Colonic mucosa (tissue), 4 donors: ENCODE results near the gene CGRRF1. TPM values are rescaled to one million over a fixed set of nuclear protein-coding genes. Genes with fewer than 3 reads are reported as not detected.

Source experiments
- DNase-seq: peaks from one replicate; pipeline ENCODE4 v3.0.0-alpha.2; 2020
- H3K27ac ChIP-seq: fragments of 200-600 bp; one replicate; pipeline ENCODE4 v1.8.0; 2021
- H3K27me3 ChIP-seq: fragments of 200-600 bp; one replicate; pipeline ENCODE4 v1.8.0; 2021
- H3K36me3 ChIP-seq: fragments of 200-600 bp; one replicate; pipeline ENCODE4 v1.8.0; 2021
- H3K4me1 ChIP-seq: fragments of 200-600 bp; one replicate; pipeline ENCODE4 v1.8.0; 2021; ENCODE audit warnings: mild to moderate bottlenecking
- H3K4me3 ChIP-seq: fragments of 200-600 bp; one replicate; pipeline ENCODE4 v1.8.0; 2021
- H3K9ac ChIP-seq, 2 donors: one replicate each; pipeline ENCODE4 v1.7.0; 2013; ENCODE audit warnings: control low read depth in 2 of 2, low read depth in 2 of 2, low read length in 2 of 2
- H3K9me3 ChIP-seq: fragments of 200-600 bp; one replicate; pipeline ENCODE4 v1.8.0; 2021
- CTCF ChIP-seq: fragments of 200-600 bp; IDR thresholded peaks from one replicate; pipeline ENCODE4 v1.8.0; 2022; ENCODE audit warnings: antibody characterized with exemption, mild to moderate bottlenecking
- intact Hi-C: fragments of 100-400 bp; cut with DNase I; formaldehyde crosslinking; loops from one replicate; pipeline ENCODE4 v1.14.1; 2022
- total RNA-seq, 2 donors: library from RNA; stranded (reverse); fragmentation: NEBNext Ultra II Directional in 1 of 2; extraction: Animal tissue kit (Norgen Biotek cat#: 25700) in 1 of 2; gene quantifications; one replicate each; pipeline ENCODE4 v1.2.1, GENCODE V29; 2021
- donor health status: healthy.
- donor health status: DM: no; HTN: no; CAD: no.
- donor health status: DM: no; HTN: no; CAD: no.

The CGRRF1 gene
- total RNA-seq, 2 donors from 2014 or later: 13.2 to 21.3 TPM

- H3K9me3 ChIP-seq: no peaks in the 10 kb centered on the region
- peak; percentile 22 for DNase-seq
- no peaks in the 10 kb centered on the region for H3K27me3 ChIP-seq
- no peak for TF ChIP-seq CTCF
- H3K27ac ChIP-seq: peak overlapping the region; percentile 99
- intact Hi-C loops: loop anchor here (10.0 kb wide), 2 partner anchors 236 to 336 kb away; partner anchors contain the start of gene GCH1
- peak overlapping the region in 1 of 2 donors; percentile 8 for H3K9ac ChIP-seq
- peak overlapping the region; percentile 60 for H3K4me3 ChIP-seq
- no peaks in the 10 kb centered on the region for H3K36me3 ChIP-seq
- peaks cover 5% of the 10 kb centered on the region for H3K4me1 ChIP-seq
Measured at GRCh38 chr14:54568821-54569595, 59.3 kb downstream of the CGRRF1 start.

GRCh38 chr14:54570047-54570446, 60.3 kb downstream of the CGRRF1 start:
- peak overlapping the region; percentile 5 for H3K27ac ChIP-seq
- no peaks in the 10 kb centered on the region for H3K27me3 ChIP-seq
- intact Hi-C loops: no loop called here
- H3K36me3 ChIP-seq: no peaks in the 10 kb centered on the region
- no peaks in the 10 kb centered on the region for H3K9me3 ChIP-seq
- TF ChIP-seq CTCF: no peak
- H3K4me1 ChIP-seq: no peaks in the 10 kb centered on the region
- DNase-seq: no peak
- no peak overlapping the region for H3K4me3 ChIP-seq
- no peak overlapping the region for H3K9ac ChIP-seq

GRCh38 chr14:54570631-54571415, 61.1 kb downstream of the CGRRF1 start:
- Histone ChIP-seq H3K9ac (no peak overlapping the region), H3K27me3 (no peaks in the 10 kb centered on the region), H3K4me3 (no peak overlapping the region), H3K9me3 (no peaks in the 10 kb centered on the region), H3K36me3 (no peaks in the 10 kb centered on the region), H3K4me1 (no peaks in the 10 kb centered on the region), H3K27ac (peak overlapping the region; percentile 5)
- TF ChIP-seq CTCF: no peak
- DNase-seq: no peak
- intact Hi-C loops: no loop called here

- H3K4me1 ChIP-seq: no peaks in the 10 kb centered on the region
- intact Hi-C loops: no loop called here
- H3K36me3 ChIP-seq: no peaks in the 10 kb centered on the region
- no peak for TF ChIP-seq CTCF
- peak; percentile 28 for DNase-seq
- no peak overlapping the region for H3K27ac ChIP-seq
- H3K9me3 ChIP-seq: no peaks in the 10 kb centered on the region
- H3K4me3 ChIP-seq: no peak overlapping the region
- H3K9ac ChIP-seq: no peak overlapping the region
- no peaks in the 10 kb centered on the region for H3K27me3 ChIP-seq
Measured at GRCh38 chr14:54572316-54572715, 62.6 kb downstream of the CGRRF1 start.

- Histone ChIP-seq H3K4me3 (no peak overlapping the region), H3K36me3 (no peaks in the 10 kb centered on the region), H3K4me1 (no peaks in the 10 kb centered on the region), H3K27ac (no peak overlapping the region), H3K9ac (no peak overlapping the region), H3K9me3 (no peaks in the 10 kb centered on the region), H3K27me3 (no peaks in the 10 kb centered on the region)
- DNase-seq: no peak
- intact Hi-C loops: no loop called here
- no peak for TF ChIP-seq CTCF
Measured at GRCh38 chr14:54574528-54574927, 64.8 kb downstream of the CGRRF1 start.
